NCI-H82 (cell line): ENCODE data around the gene IQCM.
"Not testable (repeated sequence)": the region's sequence is repeated elsewhere in the genome, so short reads cannot be mapped to it uniquely, and the experiment has no call there.

ENCODE experiments used
- DNase-seq: peaks from one replicate; lab custom pipeline; 2025; lab: John Stamatoyannopoulos, UW

Gene IQCM

DNA sequence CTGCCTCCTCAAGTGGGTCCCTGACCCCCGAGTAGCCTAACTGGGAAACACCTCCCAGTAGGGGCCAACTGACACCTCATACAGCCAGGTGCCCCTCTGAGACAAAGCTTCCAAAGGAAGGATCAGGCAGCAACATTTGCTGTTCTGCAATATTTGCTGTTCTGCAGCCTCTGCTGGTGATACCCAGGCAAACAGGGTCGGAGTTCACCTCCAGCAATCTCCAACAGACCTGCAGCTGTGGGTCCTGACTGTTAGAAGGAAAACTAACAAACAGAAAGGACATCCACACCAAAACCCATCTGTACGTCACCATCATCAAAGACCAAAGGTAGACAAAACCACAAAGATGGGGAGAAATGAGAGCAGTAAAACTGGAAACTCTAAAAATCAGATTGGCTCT, 347.0 kb downstream of the IQCM start:
- DNase-seq, result not testable (repeated sequence)

DNA sequence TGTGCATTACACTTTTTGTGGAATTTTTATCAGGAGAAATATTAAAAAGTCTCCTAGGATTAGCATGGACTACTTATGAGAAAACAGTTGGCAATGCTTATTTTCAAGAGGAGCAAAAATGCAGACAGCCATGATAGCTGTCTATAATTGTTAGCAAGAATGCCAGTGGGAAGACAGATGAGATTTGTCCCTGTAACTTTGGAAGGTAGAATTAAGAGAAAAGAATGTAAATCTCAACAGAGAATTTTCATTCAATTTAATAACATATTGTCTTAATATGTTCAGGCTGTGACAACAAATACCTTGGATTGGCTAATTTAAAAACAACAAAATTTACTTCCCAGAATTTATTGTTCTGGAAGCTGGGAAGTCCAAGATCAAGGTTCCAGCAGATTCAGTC, 349.2 kb downstream of the IQCM start:
- DNase-seq, result no peak

DNA sequence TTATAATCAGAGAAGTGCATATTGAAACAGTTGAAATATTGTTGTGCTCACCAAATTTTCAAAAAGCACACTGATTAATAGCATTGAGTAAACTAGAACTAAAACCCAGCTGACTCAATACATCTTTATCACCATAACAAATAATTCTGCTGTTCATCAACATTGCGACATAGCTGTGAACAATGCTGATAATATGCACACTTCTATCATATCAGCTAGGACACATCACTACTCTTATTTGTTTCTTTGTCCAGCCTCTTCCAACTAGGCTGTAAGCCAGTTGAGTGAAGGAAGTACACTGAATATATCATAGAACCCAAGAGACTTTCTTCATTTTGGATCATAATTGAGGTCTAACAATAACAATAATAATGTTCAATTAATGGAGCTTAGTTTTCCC, 349.7 kb downstream of the IQCM start:
- DNase-seq, result no peak

DNA sequence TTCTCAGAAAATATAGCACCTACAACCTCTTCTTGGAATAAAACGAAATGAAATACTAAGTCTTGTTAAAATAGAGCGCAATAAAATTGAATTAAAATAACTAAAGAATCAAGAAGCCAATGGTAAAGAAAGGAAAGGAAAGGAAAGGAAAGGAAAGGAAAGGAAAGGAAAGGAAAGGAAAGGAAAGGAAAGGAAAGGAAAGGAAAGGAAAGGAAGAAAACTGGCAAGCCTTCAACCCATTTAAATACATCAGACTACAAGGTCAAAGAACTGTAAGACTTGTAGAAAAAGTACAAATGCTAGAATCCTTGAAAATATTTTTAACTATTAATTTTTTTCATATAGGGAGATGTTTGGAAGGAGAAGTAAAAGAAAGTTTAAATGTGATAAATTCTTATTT, 372.1 kb downstream of the IQCM start:
- no peak for DNase-seq

DNA sequence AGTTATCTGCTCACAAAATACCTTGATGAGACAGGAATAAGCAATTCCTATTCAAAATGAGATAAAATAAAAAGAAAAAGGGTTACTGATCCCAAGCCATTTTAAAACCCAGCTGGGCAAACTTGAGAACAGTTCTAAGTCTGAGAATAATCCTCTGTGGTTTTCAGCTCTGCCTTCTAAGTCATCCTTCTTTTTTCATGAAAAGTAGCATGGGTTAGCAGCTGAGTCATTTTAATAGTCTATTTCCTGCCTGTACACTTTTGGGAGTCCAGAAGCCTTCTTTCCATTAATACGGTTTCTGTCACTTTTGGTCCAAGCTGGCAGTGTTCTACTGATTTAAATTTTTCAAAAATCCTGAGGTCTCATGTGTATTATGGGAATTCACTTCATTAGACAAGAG, 374.3 kb downstream of the IQCM start:
- DNase-seq, result no peak

DNA sequence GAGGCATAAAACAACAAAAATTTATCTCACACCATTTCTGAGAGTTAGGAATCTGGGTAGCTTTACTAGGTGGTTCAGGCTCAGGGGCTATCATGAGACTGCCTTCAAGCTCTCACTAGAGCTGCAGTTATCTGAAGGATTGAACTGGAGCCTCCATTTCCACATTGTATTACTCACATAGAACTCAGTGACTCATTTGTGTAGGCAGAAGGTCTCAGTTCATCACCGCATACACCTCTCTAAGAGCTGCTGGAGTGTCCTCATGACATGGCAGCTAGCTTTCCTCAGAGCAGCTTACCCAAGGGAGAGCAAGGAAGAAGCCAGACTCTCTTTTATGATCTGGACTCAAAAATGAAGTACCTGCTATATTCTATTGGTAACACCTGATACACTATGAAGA, 389.2 kb downstream of the IQCM start:
- DNase-seq, result no peak

DNA sequence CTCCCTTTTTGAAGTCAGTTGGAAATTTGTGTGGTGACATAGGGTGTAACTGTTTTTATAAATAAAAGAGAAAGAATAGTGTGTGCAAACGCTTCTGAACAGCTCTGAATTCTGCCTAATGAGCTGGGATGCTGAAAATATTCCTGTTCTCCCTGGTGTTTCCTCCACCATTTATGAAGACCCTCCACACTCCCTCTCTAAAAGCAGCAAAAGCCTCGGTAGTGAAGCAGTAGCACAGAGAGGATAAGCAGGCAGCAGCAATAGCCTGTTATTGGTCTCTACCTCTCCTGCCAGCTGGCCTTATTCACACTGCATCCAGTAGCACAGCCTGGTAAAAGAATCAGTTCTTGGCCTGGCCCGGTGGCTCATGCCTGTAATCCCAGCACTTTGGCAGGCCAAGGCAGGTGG, 406.1 kb downstream of the IQCM start:
- DNase-seq, result peak; percentile 6

DNA sequence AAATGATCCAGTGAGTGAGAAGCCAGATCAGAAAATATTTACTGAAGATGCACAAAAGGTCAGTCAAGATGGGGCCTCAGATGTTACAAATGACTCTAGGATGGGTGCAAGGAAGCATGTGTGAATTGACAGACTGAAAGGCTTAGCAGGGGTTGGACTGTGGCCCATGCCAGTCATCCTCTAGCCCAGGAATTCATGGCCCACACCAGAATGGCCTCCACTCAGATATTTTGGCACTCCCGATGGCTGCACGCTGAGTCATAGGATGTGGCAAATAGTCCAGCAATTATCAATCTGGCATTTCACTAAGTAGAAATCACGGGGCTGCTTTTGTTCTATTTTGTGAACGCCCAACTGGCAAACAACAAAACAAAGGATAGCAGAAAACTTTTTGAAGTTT, 406.5 kb downstream of the IQCM start:
- no peak for DNase-seq

DNA sequence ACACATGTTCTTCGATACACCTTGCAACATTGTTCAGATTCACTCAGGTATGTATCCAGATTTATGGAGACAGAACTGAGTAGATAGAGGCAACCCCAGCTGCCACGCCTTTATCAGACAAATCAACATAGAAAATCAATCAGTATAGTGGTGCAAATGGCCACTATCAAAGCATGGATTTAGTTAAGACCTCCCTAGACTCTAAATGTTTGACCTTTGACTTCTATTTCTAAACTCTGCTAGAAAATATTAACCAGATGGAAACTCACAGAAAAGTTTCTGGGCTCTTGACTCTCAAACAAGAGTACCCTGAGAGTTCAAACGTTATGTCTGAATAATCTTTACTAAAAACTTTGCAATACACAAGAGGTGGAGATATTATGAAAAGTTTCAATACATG, 411.5 kb downstream of the IQCM start:
- no peak for DNase-seq

DNA sequence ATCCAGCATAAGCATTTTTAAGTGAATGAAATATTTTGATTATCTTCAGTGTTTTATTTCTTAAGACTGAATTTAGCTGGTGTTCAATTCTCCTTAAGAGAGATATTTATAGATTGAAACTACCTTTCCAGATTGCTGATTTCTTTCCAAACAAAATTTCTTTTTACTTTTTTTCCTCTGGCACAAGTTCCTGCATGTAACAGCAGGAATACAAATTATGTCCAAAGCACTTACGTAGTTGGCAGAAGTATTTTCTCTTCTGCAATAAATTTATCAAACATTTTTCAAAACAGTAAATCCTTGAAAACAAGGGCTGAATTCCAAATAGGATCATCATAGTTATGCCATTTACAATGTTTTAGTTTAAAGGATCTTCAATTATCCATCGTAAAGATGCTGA, 412.6 kb downstream of the IQCM start:
- DNase-seq, result no peak

DNA sequence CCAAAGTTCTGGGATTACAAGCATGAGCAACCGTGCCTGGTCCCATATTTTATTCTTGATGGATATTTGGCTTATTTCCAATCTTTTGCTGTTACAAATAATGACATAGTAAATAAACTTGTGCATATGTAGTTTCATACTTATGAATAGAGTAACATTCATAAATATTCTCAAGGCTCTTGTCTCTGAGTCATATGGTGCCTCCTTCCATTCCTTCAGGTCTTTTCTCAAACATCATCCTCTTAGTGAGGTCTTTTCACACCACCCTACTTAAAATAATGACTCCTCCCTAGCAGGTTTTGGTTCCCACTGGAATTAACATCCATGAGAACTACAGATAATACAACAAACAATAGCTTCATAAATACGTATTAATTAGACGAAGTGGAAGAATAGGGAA, 416.6 kb downstream of the IQCM start:
- no peak for DNase-seq

DNA sequence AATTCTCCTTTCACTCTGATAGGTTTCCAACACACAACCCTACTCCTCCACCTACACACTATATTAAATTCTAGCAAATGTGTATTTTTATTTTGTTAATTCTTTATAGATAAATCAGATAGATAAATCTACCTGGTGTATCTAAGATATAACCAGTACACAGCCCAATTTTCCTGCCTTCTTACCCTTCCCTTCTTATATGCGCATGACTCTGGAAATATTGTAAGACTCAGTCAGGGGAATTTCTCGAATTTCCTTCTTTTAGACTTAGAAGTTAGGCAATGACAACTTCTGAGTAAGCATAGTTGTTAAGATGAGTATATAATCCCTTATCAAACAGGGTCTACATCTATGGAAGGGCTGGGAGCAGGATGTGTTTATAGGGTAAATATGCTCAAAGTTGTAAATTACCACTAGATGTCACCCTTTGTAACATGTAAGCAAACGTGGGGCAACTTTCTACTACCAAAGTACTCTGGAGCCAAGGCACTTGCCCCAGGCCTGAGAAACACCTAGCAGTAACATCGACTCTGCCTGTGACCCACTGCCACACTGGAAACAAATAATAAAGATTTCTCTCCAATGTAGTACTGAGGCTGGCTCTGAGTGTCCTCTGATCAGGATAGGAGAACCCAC, 444.7 kb downstream of the IQCM start:
- DNase-seq, result peak; percentile 85

DNA sequence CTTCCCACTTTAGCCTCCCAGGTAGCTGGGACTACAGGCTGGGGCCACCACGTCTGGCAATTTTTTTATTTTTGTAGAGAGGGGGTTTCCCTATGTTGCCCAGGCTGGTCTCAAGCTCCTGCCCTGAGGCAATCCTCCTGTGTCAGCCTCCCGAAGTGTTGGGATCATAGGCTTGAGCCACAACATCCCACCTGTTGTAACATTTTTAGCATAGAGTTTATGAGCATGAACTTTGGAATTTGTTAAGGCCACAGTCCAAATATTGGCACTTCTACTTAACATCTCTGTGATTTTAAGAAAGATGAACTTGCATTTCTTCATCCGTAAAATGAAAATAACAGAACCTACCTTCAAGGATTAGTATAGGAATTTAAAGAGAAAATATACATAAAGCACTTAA, 445.6 kb downstream of the IQCM start:
- DNase-seq, result no peak

DNA sequence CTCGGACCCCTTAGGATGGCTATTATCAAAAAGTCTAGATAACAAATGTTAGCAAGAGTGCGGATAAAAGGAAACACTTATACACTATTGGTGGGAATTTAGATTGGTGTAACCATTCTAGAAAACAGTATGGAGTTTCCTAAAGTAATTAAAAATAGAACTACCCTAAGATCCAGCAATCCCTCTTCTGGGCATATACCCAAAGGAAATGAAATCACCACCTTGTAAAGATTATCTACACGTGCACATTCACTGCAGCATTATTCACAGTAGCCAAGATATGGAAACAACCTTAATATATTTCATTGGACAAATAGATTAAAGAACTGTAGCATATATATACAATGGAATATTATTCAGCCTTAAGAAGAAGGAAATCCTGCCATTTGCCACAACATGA, 462.4 kb downstream of the IQCM start:
- DNase-seq, result no peak

DNA sequence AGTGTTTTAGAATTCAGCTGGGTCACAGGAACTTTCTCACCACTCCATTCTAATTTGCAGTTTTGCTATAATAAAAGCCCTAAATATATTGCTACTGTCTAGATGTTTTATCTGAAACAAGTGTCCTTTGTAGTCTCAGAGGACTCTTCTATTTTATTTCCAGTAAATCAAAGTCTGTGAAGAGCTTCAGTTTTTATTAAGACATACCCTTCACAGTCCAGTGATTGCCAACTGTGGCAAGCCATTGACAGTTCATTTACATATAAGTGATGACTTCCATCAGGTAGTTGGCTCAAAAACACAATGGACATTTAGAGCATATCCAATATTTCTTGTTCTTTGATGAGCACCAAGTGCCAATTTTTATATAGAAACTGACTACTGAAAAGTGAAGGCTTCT, 466.1 kb downstream of the IQCM start:
- no peak for DNase-seq

DNA sequence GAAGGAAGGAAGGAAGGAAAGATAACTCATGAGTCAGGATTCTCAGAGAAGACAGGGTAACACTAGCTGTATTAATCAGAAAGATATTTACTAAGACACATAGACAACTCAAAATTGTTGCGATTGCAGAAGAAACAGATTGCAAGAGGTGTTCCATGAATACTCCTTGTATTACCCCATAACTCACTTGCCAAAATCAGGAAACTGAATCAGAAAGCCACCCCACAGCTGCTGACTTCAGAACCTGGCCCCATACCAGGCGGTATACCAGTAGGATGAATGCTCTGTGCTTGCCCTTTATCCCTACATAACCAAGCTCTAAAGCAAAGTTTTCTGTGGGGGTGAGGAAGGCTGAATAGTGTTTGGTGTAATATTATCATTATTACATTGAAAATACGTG, 468.5 kb downstream of the IQCM start:
- no peak for DNase-seq

DNA sequence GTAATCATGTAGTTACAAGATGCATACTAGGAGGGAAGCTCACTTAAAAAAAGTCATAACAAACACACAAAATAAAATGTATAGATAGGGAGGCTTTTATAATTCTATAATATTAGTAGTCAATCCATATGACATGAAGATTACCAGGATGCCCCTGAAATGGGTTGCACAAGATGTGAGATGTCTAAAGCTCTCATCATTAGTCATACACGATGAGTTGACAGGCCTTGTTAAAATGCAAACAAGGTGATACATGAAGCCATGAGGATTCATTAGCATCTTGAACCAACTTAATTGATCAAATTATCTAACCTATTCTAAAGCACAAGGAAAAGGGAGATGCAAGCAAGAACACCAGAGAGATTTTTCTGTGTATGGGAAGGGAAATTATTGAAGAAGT, 470.2 kb downstream of the IQCM start:
- no peak for DNase-seq

DNA sequence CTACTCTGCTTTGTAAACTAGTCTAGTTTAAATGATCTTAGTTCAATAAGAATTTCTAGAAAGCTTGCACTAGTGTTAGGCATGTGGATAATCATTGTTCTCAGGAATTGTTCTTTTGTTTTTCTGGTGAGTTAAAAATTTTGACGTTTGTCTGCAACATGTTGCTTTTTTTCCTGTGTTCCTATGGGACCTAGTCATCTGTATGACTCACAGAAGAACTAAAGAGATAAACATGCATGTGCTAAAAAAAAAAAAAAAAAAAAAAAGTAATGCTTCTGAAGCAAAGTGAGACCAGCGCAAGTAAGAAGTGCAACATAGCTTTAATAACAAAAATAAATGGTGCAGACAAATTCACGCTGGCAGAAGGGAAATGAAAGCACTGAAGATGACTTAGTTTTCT, 471.2 kb downstream of the IQCM start:
- DNase-seq, result no peak

DNA sequence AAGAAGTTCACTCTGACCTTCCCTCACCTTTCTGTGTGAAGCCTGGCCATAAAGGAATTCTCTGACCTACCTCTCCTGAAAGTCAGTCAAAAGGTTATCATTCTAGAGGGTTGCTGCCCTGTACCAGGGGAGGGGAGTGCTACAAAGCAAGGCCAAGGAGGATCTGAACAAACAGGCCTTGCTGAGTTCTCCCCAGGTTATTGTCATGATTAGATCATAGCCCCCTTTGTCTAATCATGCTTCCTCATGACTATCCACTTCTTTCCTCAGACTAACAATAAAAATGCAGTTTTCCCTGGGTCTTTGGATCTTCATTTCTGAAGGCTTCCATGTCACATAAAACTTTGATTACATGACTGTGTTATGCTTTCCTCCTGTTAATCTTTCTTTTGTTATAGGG, 472.0 kb downstream of the IQCM start:
- no peak for DNase-seq

DNA sequence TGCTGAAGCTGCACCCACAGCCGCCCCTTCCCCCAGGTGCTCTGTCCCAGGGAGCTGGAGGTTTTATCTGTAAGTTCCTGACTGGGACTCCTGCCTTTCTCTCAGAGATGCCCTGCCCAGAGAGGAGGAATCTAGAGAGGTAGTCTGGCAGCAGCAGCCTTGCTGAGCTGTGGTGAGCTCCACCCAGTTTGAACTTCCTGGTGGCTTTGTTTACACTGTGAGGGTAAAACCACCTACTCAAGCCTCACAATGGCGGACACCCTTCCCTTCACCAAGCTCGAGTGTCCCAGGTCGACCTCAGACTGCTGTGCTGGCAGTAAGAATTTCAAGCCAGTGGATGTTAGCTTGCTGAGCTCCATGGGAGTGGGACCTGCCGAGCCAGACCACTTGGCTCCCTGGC, 474.5 kb downstream of the IQCM start:
- not testable (repeated sequence) for DNase-seq

DNA sequence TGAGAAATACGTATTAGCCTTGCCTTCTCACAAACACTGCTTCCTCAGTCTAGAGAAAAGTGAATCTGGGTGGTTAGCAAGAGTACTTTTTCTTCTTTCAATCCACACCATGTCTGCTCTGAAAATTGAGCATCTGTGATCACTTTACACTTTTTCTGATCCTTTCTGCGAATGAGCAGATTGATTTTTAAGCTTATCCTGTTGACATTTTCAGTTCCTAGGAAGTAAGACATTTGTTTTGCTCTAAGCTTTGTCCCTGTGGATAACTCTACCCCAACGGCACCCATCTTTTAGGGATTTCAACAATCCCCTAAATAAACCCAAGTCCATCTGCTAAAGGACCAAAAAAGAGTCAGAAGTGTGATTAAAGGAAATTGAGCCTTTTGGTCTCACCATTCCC, 487.5 kb downstream of the IQCM start:
- DNase-seq, result no peak

DNA sequence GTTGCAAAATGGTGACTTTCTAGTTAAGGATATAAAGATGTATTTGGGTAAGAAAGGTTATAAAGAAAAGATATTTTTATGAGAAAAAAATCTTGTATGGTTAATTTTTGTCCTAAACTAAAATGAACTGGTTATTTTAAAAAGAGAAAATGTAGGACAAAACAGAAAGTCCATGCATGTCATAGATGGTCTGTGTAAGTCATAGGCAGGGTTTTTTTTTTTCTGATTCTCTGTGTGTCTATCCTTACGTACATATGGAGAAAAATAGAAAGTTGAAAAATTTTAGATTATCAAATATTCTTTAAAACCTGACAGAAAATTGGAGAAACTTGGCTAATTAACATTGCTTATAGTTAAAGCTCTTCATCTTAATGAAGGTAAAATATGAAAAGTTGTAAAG, 493.4 kb downstream of the IQCM start:
- peak; percentile 3 for DNase-seq

DNA sequence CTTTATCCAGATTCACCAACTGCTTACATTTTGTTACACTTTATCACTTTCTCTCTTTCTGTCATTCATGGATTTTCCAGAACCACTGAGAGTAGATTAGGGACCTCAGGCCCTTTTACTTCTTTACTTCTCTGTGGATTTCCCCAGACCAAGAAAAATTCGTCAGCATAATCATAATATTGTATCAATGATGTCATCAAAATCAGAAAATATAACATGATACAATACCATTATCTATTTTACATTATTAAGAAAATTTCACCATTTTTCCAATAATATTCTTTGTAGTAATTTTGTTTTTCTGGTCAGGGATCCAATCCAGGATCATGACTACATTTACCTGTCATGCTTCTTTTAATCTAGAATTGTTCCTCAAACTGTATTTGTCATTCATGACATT, 494.2 kb downstream of the IQCM start:
- DNase-seq, result no peak

DNA sequence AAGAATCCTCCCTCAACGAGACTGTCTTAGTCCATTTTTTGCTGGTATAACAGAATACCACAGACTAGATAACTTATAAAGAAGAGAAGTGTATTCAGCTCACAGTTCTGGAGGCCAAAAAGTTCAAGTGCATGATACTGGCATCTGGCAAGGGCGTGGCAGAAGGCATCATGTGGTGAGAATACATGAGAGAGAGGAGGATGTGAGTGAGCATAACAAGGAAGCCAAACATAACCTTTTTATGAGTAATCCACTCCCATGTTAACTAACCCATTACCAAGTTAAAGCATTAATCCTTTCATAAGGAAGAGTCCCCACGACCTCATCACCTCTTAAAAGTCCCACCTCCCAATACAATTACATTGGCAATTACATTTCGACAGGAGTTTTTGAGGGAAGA, 504.6 kb downstream of the IQCM start:
- no peak for DNase-seq

DNA sequence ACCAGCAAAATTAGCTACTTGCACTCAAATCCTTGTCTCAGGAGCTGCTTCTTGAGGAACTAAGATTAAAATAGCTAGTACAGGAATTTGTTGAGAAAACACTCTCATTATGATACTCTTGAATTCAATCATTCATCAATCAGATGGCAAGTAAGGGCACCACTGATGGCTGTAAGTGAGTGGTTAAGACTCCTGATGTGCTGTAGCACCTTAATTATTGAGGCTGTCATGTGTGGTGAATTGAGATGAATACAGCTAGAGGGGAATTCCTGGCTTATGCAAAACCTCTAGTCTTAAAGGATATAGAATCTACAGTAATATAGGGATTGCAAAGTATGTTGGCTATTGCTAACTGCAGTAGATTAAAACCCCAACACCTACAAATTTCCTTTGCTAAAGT, 509.1 kb downstream of the IQCM start:
- DNase-seq, result no peak
